ENCODE results near the gene EIF4A2. TPM values are rescaled to one million over a fixed set of nuclear protein-coding genes. Genes with fewer than 3 reads are reported as not detected.
A peak's percentile ranks its signal among the peaks of the same experiment; 100 is the strongest.

Gene EIF4A2
- total RNA-seq, 1 experiment from 2014 or later, result 398 TPM

GRCh38 chr3:186806089-186807055 lies 23.0 kb downstream of the EIF4A2 start, which contains the start of gene RFC4:
RFC4 (minus strand) TSS chr3:186806482; CDS start chr3:186804713, 1,769 bp downstream.
- no CpG with 5 or more reads among the region's 70 CpGs for WGBS (ENCODE audit: extremely low coverage, insufficient read length, low lambda C conversion rate)
- Histone ChIP-seq H3K4me1 (ENCODE audit: insufficient read depth, low read length) (no peaks in the 10 kb centered on the region), H3K27me3 (ENCODE audit: insufficient read depth, low read length) (no peaks in the 10 kb centered on the region), H3K23me2 (ENCODE audit: insufficient read length, low read depth, low read length, poor library complexity, severe bottlenecking) (peaks cover 12% of the 10 kb centered on the region), H3K79me1 (ENCODE audit: insufficient read depth, low read depth, low read length, poor library complexity, severe bottlenecking) (peaks cover 6% of the 10 kb centered on the region), H3K14ac (ENCODE audit: insufficient read depth, low read length) (peak within 1 kb of the TSS; percentile 91), H2BK12ac (ENCODE audit: insufficient read length, low read depth, low read length) (no peak within 1 kb of the TSS), H3K9me3 (ENCODE audit: control insufficient read depth, low read depth, low read length) (no peaks in the 10 kb centered on the region), H3K23ac (ENCODE audit: insufficient read length, low read depth, low read length) (no peak within 1 kb of the TSS), H3K56ac (ENCODE audit: insufficient read length, low read depth, low read length) (no peak within 1 kb of the TSS), H3K79me2 (ENCODE audit: insufficient read depth, low read length) (peaks cover 5% of the 10 kb centered on the region; the same call in 1 of the 2 replicates), H3K4me2 (ENCODE audit: insufficient read depth, insufficient read length, low read length) (peak within 1 kb of the TSS; percentile 51), H2BK20ac (ENCODE audit: low read depth, low read length, poor library complexity, severe bottlenecking) (no peak within 1 kb of the TSS), H2BK120ac (ENCODE audit: low read depth, low read length, poor library complexity, severe bottlenecking) (peak within 1 kb of the TSS; percentile 17), H3K18ac (ENCODE audit: insufficient read length, low read depth, low read length) (peak within 1 kb of the TSS; percentile 93), H4K91ac (ENCODE audit: insufficient read length, low read depth, low read length) (no peak within 1 kb of the TSS), H3K4ac (ENCODE audit: low read depth, low read length) (no peak within 1 kb of the TSS; the same call in 1 of the 2 replicates), H3T11ph (ENCODE audit: low read length) (no peak within 1 kb of the TSS), H4K5ac (ENCODE audit: insufficient read length, low read depth, low read length) (no peak within 1 kb of the TSS), H4K8ac (replicated peaks; ENCODE audit: insufficient read length, low read depth, low read length) (no peak within 1 kb of the TSS), H2AK5ac (ENCODE audit: insufficient read length, low read length) (no peak within 1 kb of the TSS), H3K9ac (ENCODE audit: extremely low read depth, insufficient read length, low read length) (peak within 1 kb of the TSS; percentile 92), H2BK5ac (ENCODE audit: insufficient read length, low read length) (peak within 1 kb of the TSS; percentile 16), H2AFZ (ENCODE audit: low read length) (no peak within 1 kb of the TSS), H3K27ac (ENCODE audit: insufficient read length, low read depth, low read length) (peak within 1 kb of the TSS; percentile 48), H2BK15ac (ENCODE audit: low read depth, low read length) (no peak within 1 kb of the TSS), H4K20me1 (ENCODE audit: control insufficient read depth, insufficient read depth, insufficient read length) (no peaks in the 10 kb centered on the region)
- Mint-ChIP-seq H3K4me1 (peaks cover 14 to 18% of the 10 kb centered on the region in 2 experiments), H3K36me3 (ENCODE audit: insufficient read depth in 1 of 3, low read depth in 3 of 3) (peaks cover 18 to 35% (median 34%) of the 10 kb centered on the region in 3 experiments), H3K9me3 (no peaks in the 10 kb centered on the region), H3K27ac (peak within 1 kb of the TSS; percentile 94 to 98 (median 95)), H3K27me3 (ENCODE audit: low read depth) (no peaks in the 10 kb centered on the region), H3K4me3 (peak within 1 kb of the TSS; percentile 90)
- peak; percentile 82 for DNase-seq
- no peak for TF ChIP-seq CTCF (conservative IDR thresholded peaks at IDR 0.05)

Data from H9 (cell line).